Fibroblast of mammary gland (primary cell): ENCODE measurements around the gene GPR108.

Experiments
- DNase-seq: peaks from one replicate; pipeline ENCODE4 v3.0.0-alpha.2; 2010; ENCODE audit warnings: low read depth
- H3K4me3 ChIP-seq: 2 replicates; pipeline ENCODE4 v1.5.1; 2011; ENCODE audit warnings: low read depth, mild to moderate bottlenecking, low read length, moderate library complexity; ENCODE audit not compliant: control insufficient read depth
- CTCF ChIP-seq: conservative IDR thresholded peaks from 2 replicates; pipeline ENCODE4 v1.5.1; 2011; ENCODE audit warnings: low read depth, low read length, inconsistent platforms; ENCODE audit not compliant: control insufficient read depth, insufficient read depth

Gene GPR108

GRCh38 chr19:6692027-6692426 lies 45.4 kb downstream of the GPR108 start:
- no peak overlapping the region for H3K4me3 ChIP-seq
- no peak for DNase-seq
- no peak for TF ChIP-seq CTCF

- H3K4me3 ChIP-seq: no peak overlapping the region
- DNase-seq: no peak
- no peak for TF ChIP-seq CTCF
Measured at GRCh38 chr19:6691342-6691741, 46.0 kb downstream of the GPR108 start.

- no peak for DNase-seq
- H3K4me3 ChIP-seq: no peak overlapping the region
- TF ChIP-seq CTCF: no peak
Measured at GRCh38 chr19:6690160-6690885, 47.1 kb downstream of the GPR108 start.

GRCh38 chr19:6687114-6687513 lies 50.3 kb downstream of the GPR108 start:
- TF ChIP-seq CTCF: no peak
- no peak for DNase-seq
- no peak overlapping the region for H3K4me3 ChIP-seq

- DNase-seq: no peak
Measured at GRCh38 chr19:6686628-6686975, 50.8 kb downstream of the GPR108 start.

GRCh38 chr19:6685962-6686627 lies 51.3 kb downstream of the GPR108 start:
- H3K4me3 ChIP-seq: no peak overlapping the region
- DNase-seq: no peak
- TF ChIP-seq CTCF: no peak

More at GRCh38 chr19:6686628-6686975, 50.8 kb downstream of the GPR108 start:
- TF ChIP-seq CTCF: no peak
- no peak overlapping the region for H3K4me3 ChIP-seq

- no peak for DNase-seq
- H3K4me3 ChIP-seq: no peak overlapping the region
- no peak for TF ChIP-seq CTCF
Measured at GRCh38 chr19:6685482-6685881, 51.9 kb downstream of the GPR108 start.
